Stomach (tissue), 9 donors: ENCODE measurements around the gene PALLD. TPM values are rescaled to one million over a fixed set of nuclear protein-coding genes. Genes with fewer than 3 reads are reported as not detected.

Source experiments
- DNase-seq, 2 donors: peaks; one replicate each; pipeline versions ENCODE4 v3.0.0 to v3.0.0-alpha.2; 2013 to 2019
- H3K27ac ChIP-seq, 5 donors: fragments of 200-600 bp in 4 of 5; sonication (generic) in 4 of 5; one replicate each; pipeline ENCODE4 v1.5.1; 2013 to 2019; ENCODE audit warnings: mild to moderate bottlenecking in 1 of 5, moderate library complexity in 1 of 5
- H3K27me3 ChIP-seq, 3 donors: fragments of 200-600 bp; sonication (generic); one replicate each; pipeline ENCODE4 v1.5.1; 2017 to 2019; ENCODE audit warnings: mixed run types in 1 of 3
- H3K36me3 ChIP-seq, 4 donors: fragments of 200-600 bp; sonication (generic); 1 replicate in 3 of 4; 2 replicates in 1 of 4; pipeline ENCODE4 v1.5.1; 2016 to 2019
- H3K4me1 ChIP-seq, 4 donors: fragments of 200-600 bp; sonication (generic); one replicate each; pipeline ENCODE4 v1.5.1; 2016 to 2019
- H3K4me3 ChIP-seq, 4 donors: fragments of 200-600 bp; sonication (generic) in 3 of 4; one replicate each; pipeline ENCODE4 v1.5.1; 2016 to 2019; ENCODE audit warnings: mild to moderate bottlenecking in 1 of 4
- H3K9me3 ChIP-seq, 4 donors: fragments of 200-600 bp; sonication (generic); one replicate each; pipeline ENCODE4 v1.5.1; 2016 to 2019
- CTCF ChIP-seq, 7 experiments: fragments of 450-650 bp in 4 of 7; fragments of 200-600 bp in 3 of 7; sonication (generic) in 3 of 7; IDR thresholded peaks; one replicate each; pipeline ENCODE4 v1.5.1; 2016 to 2019; ENCODE audit warnings: antibody characterized with exemption in 7 of 7, control low read depth in 2 of 7, mild to moderate bottlenecking in 1 of 7
- EP300 ChIP-seq: sonication (generic); formaldehyde crosslinking; IDR thresholded peaks from one replicate; pipeline ENCODE4 v1.6.1; 2017; ENCODE audit warnings: antibody characterized with exemption
- POLR2A ChIP-seq, 4 donors: fragments of 450-650 bp; IDR thresholded peaks; one replicate each; pipeline ENCODE4 v1.6.1; 2016; ENCODE audit warnings: antibody characterized with exemption in 4 of 4, control low read depth in 2 of 4, mild to moderate bottlenecking in 1 of 4, moderate library complexity in 1 of 4
- POLR2AphosphoS5 ChIP-seq, 3 donors: sonication (generic); formaldehyde crosslinking; IDR thresholded peaks; one replicate each; pipeline ENCODE4 v1.6.1; 2016; ENCODE audit warnings: antibody characterized with exemption in 3 of 3
- WGBS, 5 donors: extraction: QIAGEN DNeasy Blood & Tissue Kit in 3 of 5; methylation state at CpG; one replicate each; pipeline versions ENCODE4 v1.1.5 to v1.1.7; 2013 to 2018; 5-methylcytosine and 5-hydroxymethylcytosine counted together
- intact Hi-C: fragments of 100-400 bp; cut with DNase I; formaldehyde crosslinking; loops from one replicate; pipeline ENCODE4 v1.15.1; 2023; ENCODE audit warnings: low total_unique reads
- polyA plus RNA-seq, 3 donors: library from polyadenylated mRNA; stranded (reverse); fragments of 200-250 nt; gene quantifications; one replicate each; pipeline ENCODE4 v1.2.3, GENCODE V29; 2013
- total RNA-seq, 5 donors: library from RNA; depleted of rRNA; stranded (reverse); fragments of >200 nt; gene quantifications; one replicate each; pipeline versions ENCODE4 v1.1.0 to v1.2.3, GENCODE V29; 2014 to 2016
- donor health status: healthy with polysubstance abuse.
- donor health status: Bipolar disorder and iron deficiency.
- donor health status: healthy.

PALLD gene
- total and polyA plus RNA-seq, 8 donors, result 75.9 to 984 (median 206) TPM

GRCh38 chr4:168575473-168575872 is 78.6 kb downstream of the PALLD start:
- Histone ChIP-seq H3K27me3 (no peaks in the 10 kb centered on the region), H3K36me3 (no peaks in the 10 kb centered on the region), H3K4me1 (peaks cover 0 to 7% (median 2%) of the 10 kb centered on the region in 4 donors), H3K9me3 (no peaks in the 10 kb centered on the region), H3K4me3 (no peak overlapping the region), H3K27ac (no peak overlapping the region)
- WGBS, 5 donors, result 78 to 98% (median 89%) methylated on average over 2 of the region's 2 CpGs
- intact Hi-C loops, result no loop called here
- TF ChIP-seq EP300, result no peak
- no peak for TF ChIP-seq POLR2A (IDR thresholded peaks at IDR 0.05)
- no peak for TF ChIP-seq POLR2AphosphoS5 (IDR thresholded peaks at IDR 0.05)
- no peak for TF ChIP-seq CTCF (IDR thresholded peaks at IDR 0.05)
- no peak for DNase-seq

- no peak for DNase-seq
- no peak for TF ChIP-seq EP300
- no peak for TF ChIP-seq POLR2AphosphoS5 (IDR thresholded peaks at IDR 0.05)
- no peak for TF ChIP-seq CTCF (IDR thresholded peaks at IDR 0.05)
- TF ChIP-seq POLR2A (IDR thresholded peaks at IDR 0.05), result no peak
- intact Hi-C loops, result no loop called here
- Histone ChIP-seq H3K9me3 (no peaks in the 10 kb centered on the region), H3K27me3 (no peaks in the 10 kb centered on the region), H3K27ac (no peak overlapping the region), H3K4me1 (no peaks in the 10 kb centered on the region), H3K4me3 (no peak overlapping the region), H3K36me3 (no peaks in the 10 kb centered on the region)
- 69 to 82% (median 79%) methylated on average over 5 of the region's 5 CpGs for WGBS, 5 donors
Observed at GRCh38 chr4:168577624-168578023, 80.8 kb downstream of the PALLD start.

- 93 to 97% (median 95%) methylated on average over 2 of the region's 2 CpGs for WGBS, 5 donors
Observed at GRCh38 chr4:168580228-168580627, 83.4 kb downstream of the PALLD start.

GRCh38 chr4:168584321-168584771 is 87.5 kb downstream of the PALLD start:
- Histone ChIP-seq H3K4me1 (peaks cover 0 to 23% (median 12%) of the 10 kb centered on the region in 4 donors), H3K36me3 (no peaks in the 10 kb centered on the region), H3K27ac (no peak overlapping the region), H3K4me3 (no peak overlapping the region), H3K9me3 (no peaks in the 10 kb centered on the region), H3K27me3 (no peaks in the 10 kb centered on the region)
- intact Hi-C loops, result no loop called here
- 75 to 84% (median 79%) methylated on average over 2 of the region's 2 CpGs for WGBS, 5 donors
- DNase-seq, result no peak
- TF ChIP-seq EP300 (no peak), POLR2AphosphoS5 (IDR thresholded peaks at IDR 0.05) (no peak), POLR2A (IDR thresholded peaks at IDR 0.05) (no peak), CTCF (IDR thresholded peaks at IDR 0.05) (no peak)

More at GRCh38 chr4:168580228-168580627, 83.4 kb downstream of the PALLD start:
- H3K27me3 ChIP-seq, result no peaks in the 10 kb centered on the region
- H3K4me3 ChIP-seq, result no peak overlapping the region
- H3K9me3 ChIP-seq, result no peaks in the 10 kb centered on the region
- TF ChIP-seq CTCF (IDR thresholded peaks at IDR 0.05) (no peak), EP300 (no peak), POLR2AphosphoS5 (IDR thresholded peaks at IDR 0.05) (no peak), POLR2A (IDR thresholded peaks at IDR 0.05) (no peak)
- no peaks in the 10 kb centered on the region for H3K36me3 ChIP-seq
- no peak for DNase-seq
- intact Hi-C loops, result no loop called here
- no peak overlapping the region for H3K27ac ChIP-seq
- peaks cover 0 to 1% (median under 1%) of the 10 kb centered on the region in 4 donors for H3K4me1 ChIP-seq
